Natural killer cell (primary cell): ENCODE results near the gene CTDP1. TPM values are rescaled to one million over a fixed set of nuclear protein-coding genes. Genes with fewer than 3 reads are reported as not detected.
"Not testable (repeated sequence)": the region's sequence is repeated elsewhere in the genome, so short reads cannot be mapped to it uniquely, and the experiment has no call there.

Experiments used
- ATAC-seq, 3 donors: fragments of 150-1000 bp in 2 of 3; fragments of 200-7000 bp in 1 of 3; cut with Tn5 transposase; 1 replicate in 1 of 3; 2 replicates in 2 of 3; pipeline ENCODE4 v1.10.0; 2021; ENCODE audit warnings: mild to moderate bottlenecking in 2 of 3, moderate library complexity in 2 of 3
- DNase-seq, 2 donors: peaks; one replicate each; pipeline versions ENCODE4 v3.0.0 to v3.0.0-alpha.2; 2013 to 2021; ENCODE audit warnings: mixed read lengths in 1 of 2
- H3K27ac ChIP-seq: one replicate; pipeline ENCODE4 v1.5.1; 2013; ENCODE audit warnings: mild to moderate bottlenecking, low read length
- H3K27me3 ChIP-seq: one replicate; pipeline ENCODE4 v1.6.1; 2013; ENCODE audit warnings: low read length; ENCODE audit not compliant: control insufficient read depth, insufficient read depth
- H3K36me3 ChIP-seq: one replicate; pipeline ENCODE4 v1.6.1; 2013; ENCODE audit warnings: low read length; ENCODE audit not compliant: control insufficient read depth, insufficient read depth
- H3K4me1 ChIP-seq: one replicate; pipeline ENCODE4 v1.6.1; 2013; ENCODE audit warnings: low read length; ENCODE audit not compliant: control insufficient read depth, insufficient read depth
- H3K4me3 ChIP-seq: one replicate; pipeline ENCODE4 v1.5.1; 2013; ENCODE audit warnings: low read length
- H3K9me3 ChIP-seq: one replicate; pipeline ENCODE4 v1.6.1; 2013; ENCODE audit warnings: low read length; ENCODE audit not compliant: control insufficient read depth, insufficient read depth
- H3K27ac Mint-ChIP-seq, 2 donors: one replicate each; pipeline ENCODE4 v1.8.0; 2022; ENCODE audit warnings: mild to moderate bottlenecking in 2 of 2, mixed read lengths in 2 of 2, moderate library complexity in 1 of 2
- H3K27me3 Mint-ChIP-seq, 2 donors: one replicate each; pipeline ENCODE4 v1.8.0; 2022; ENCODE audit warnings: low read depth in 2 of 2, mixed read lengths in 2 of 2
- H3K36me3 Mint-ChIP-seq: one replicate; pipeline ENCODE4 v1.8.0; 2022; ENCODE audit warnings: mixed read lengths
- H3K4me1 Mint-ChIP-seq, 2 donors: one replicate each; pipeline ENCODE4 v1.8.0; 2022; ENCODE audit warnings: mixed read lengths in 2 of 2
- H3K4me3 Mint-ChIP-seq: one replicate; pipeline ENCODE4 v1.8.0; 2022; ENCODE audit warnings: mild to moderate bottlenecking, moderate library complexity, mixed read lengths
- H3K9me3 Mint-ChIP-seq, 2 donors: one replicate each; pipeline ENCODE4 v1.8.0; 2022; ENCODE audit warnings: mixed read lengths in 2 of 2
- WGBS: methylation state at CpG from one replicate; pipeline ENCODE4 v1.1.7; 2013; ENCODE audit warnings: missing lambda C conversion rate; ENCODE audit not compliant: insufficient coverage; 5-methylcytosine and 5-hydroxymethylcytosine counted together
- intact Hi-C: fragments of 100-400 bp; cut with micrococcal nuclease; formaldehyde crosslinking; loops from one replicate; pipeline ENCODE4 v1.14.2; 2022
- total RNA-seq, 4 donors: library from RNA; stranded (reverse); fragments of 120-200 nt in 1 of 4; gene quantifications; one replicate each; pipeline versions ENCODE4 v1.2.3 to v1.2.4, GENCODE V29; 2013 to 2022
- TF ChIP-seq, protein P1 (sequence below): fragments of 200-600 bp; IDR thresholded peaks from one replicate; pipeline ENCODE4 v1.8.0; 2022; ENCODE audit warnings: antibody characterized with exemption

Gene CTDP1
- total RNA-seq, 3 donors from 2014 or later (not counting 1 experiment from before 2014, with no cell fraction given): 66.9 to 89.4 (median 77.1) TPM

DNA sequence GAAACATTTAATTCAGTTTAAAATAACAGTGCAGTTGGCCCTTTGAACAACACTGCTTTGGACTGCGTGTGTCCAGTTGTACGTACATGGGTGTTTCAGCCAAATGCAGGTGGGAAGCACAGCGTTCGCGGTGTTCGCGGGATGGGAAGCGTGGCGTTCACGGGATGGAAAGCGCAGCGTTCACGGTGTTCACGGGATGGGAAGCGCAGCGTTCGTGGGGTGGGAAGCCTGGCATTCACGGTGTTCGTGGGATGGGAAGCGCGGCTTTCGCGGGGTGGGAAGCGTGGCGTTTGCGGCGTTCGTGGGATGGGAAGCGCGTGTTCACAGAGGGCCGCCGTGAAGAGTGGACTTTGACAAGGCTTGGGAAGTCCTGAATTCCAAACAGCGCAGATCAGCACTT is 47.6 kb downstream of the CTDP1 start:
- TF ChIP-seq, protein P1, sequence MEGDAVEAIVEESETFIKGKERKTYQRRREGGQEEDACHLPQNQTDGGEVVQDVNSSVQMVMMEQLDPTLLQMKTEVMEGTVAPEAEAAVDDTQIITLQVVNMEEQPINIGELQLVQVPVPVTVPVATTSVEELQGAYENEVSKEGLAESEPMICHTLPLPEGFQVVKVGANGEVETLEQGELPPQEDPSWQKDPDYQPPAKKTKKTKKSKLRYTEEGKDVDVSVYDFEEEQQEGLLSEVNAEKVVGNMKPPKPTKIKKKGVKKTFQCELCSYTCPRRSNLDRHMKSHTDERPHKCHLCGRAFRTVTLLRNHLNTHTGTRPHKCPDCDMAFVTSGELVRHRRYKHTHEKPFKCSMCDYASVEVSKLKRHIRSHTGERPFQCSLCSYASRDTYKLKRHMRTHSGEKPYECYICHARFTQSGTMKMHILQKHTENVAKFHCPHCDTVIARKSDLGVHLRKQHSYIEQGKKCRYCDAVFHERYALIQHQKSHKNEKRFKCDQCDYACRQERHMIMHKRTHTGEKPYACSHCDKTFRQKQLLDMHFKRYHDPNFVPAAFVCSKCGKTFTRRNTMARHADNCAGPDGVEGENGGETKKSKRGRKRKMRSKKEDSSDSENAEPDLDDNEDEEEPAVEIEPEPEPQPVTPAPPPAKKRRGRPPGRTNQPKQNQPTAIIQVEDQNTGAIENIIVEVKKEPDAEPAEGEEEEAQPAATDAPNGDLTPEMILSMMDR: no peak
- DNase-seq (no peak), ATAC-seq (no peak)
- H3K27me3 ChIP-seq: no peaks in the 10 kb centered on the region
- peaks cover 15% of the 10 kb centered on the region for H3K9me3 ChIP-seq
- peaks cover 51% of the 10 kb centered on the region for H3K36me3 ChIP-seq
- peak overlapping the region; percentile 23 to 49 for H3K27ac Mint-ChIP-seq
- peaks cover 12% of the 10 kb centered on the region for H3K36me3 Mint-ChIP-seq
- intact Hi-C loops: no loop called here
- no peak overlapping the region for H3K4me3 Mint-ChIP-seq
- H3K4me1 ChIP-seq: no peaks in the 10 kb centered on the region
- no peaks in the 10 kb centered on the region for H3K27me3 Mint-ChIP-seq
- no peaks in the 10 kb centered on the region for H3K9me3 Mint-ChIP-seq
- no peak overlapping the region for H3K27ac ChIP-seq
- peaks cover 26 to 27% of the 10 kb centered on the region in 2 donors for H3K4me1 Mint-ChIP-seq
- H3K4me3 ChIP-seq: no peak overlapping the region
- over 99% methylated on average over 33 of the region's 33 CpGs for WGBS

DNA sequence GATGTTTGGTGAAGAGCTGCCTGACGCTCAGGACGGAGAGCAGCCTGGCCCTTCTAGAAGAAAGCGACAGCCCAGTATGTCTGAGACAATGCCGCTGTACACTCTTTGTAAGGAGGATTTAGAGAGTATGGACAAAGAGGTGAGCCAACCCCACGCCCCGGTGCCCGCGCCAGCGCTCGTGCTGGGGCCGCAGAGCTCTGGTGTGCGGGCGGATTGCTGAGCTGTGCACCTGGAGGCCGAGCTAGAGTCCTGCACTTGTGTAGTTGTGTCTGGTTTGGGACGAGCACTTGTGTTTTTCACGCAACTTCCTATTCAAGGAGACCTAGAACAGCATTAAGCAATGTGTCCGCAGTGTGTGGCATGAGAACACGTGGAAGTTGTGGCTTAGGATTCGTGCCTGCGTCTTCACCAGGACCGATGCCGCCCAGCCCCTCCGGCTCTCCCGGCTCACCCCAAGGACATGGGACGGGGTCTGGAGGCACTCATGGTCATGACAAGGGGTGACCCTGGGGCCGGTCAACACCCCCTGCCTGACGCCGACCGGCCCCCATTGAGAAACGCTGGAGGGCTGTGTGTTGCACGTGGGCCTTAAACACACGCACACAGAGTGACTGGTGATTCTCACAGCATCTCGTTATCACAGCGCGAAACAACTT is 49.5 kb downstream of the CTDP1 start:
- Histone ChIP-seq H3K4me3 (no peak overlapping the region), H3K36me3 (peaks cover 54% of the 10 kb centered on the region), H3K27me3 (no peaks in the 10 kb centered on the region), H3K27ac (no peak overlapping the region), H3K4me1 (no peaks in the 10 kb centered on the region), H3K9me3 (peaks cover 24% of the 10 kb centered on the region)
- Mint-ChIP-seq H3K27ac (no peak overlapping the region), H3K9me3 (no peaks in the 10 kb centered on the region), H3K4me1 (peaks cover 26 to 35% of the 10 kb centered on the region in 2 donors), H3K4me3 (no peak overlapping the region), H3K36me3 (peaks cover 17% of the 10 kb centered on the region), H3K27me3 (no peaks in the 10 kb centered on the region)
- DNase-seq: no peak
- intact Hi-C loops: no loop called here
- ATAC-seq: no peak
- WGBS: 97% methylated on average over 35 of the region's 35 CpGs
- TF ChIP-seq, protein P1: no peak

DNA sequence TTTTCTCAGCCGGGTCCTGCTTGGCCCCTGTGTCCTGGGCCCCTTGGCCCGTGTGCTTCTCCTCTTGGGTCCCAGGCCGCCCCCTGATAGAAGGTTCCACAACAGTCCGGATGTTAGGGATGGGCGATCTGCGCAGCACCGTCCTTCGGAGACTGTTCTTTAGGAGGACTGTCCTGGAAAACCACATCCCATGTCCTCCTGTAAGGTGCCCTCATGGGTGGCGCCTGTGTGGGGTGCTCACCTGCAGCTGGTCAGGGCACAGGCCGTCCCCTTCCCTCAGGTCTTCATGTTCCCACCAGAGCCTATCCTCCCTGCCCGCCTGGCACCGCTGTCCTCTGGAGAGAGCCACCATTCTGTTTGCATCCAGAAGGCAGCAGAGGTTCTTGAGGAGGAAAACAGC is 50.0 kb downstream of the CTDP1 start:
- H3K36me3 ChIP-seq: peaks cover 51% of the 10 kb centered on the region
- peaks cover 24% of the 10 kb centered on the region for H3K9me3 ChIP-seq
- ATAC-seq (no peak), DNase-seq (no peak)
- H3K36me3 Mint-ChIP-seq: peaks cover 23% of the 10 kb centered on the region
- no peak overlapping the region for H3K27ac ChIP-seq
- H3K4me3 Mint-ChIP-seq: no peak overlapping the region
- peaks cover 24 to 33% of the 10 kb centered on the region in 2 donors for H3K4me1 Mint-ChIP-seq
- TF ChIP-seq, protein P1: no peak
- H3K27me3 Mint-ChIP-seq: no peaks in the 10 kb centered on the region
- H3K27me3 ChIP-seq: no peaks in the 10 kb centered on the region
- H3K27ac Mint-ChIP-seq: no peak overlapping the region
- WGBS: 96% methylated on average over 12 of the region's 12 CpGs
- no peaks in the 10 kb centered on the region for H3K9me3 Mint-ChIP-seq
- no peak overlapping the region for H3K4me3 ChIP-seq
- intact Hi-C loops: no loop called here
- no peaks in the 10 kb centered on the region for H3K4me1 ChIP-seq

DNA sequence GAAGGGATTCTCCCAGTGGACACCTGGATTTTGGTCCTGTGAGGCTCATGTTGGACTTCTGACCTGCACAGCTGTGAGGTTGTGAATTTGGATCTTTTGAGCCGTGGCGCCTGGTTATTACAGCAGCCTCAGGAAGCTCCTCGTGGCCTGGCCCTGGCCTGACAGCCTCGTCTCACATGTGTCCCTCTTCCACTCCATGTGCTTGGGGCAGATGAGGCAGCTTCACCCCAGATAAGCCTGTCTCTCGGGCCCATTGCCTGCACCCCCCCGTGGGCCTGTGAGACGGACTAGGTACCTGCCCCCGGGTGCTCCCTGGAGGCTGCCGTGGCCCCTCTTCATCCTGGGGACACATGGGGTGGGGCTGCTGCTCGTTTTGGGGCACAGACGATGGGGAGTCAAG is 51.2 kb downstream of the CTDP1 start:
- Mint-ChIP-seq H3K9me3 (no peaks in the 10 kb centered on the region), H3K36me3 (peaks cover 21% of the 10 kb centered on the region), H3K4me1 (peaks cover 14 to 21% of the 10 kb centered on the region in 2 donors), H3K4me3 (no peak overlapping the region), H3K27ac (no peak overlapping the region), H3K27me3 (no peaks in the 10 kb centered on the region)
- intact Hi-C loops: no loop called here
- TF ChIP-seq, protein P1: no peak
- peaks cover 24% of the 10 kb centered on the region for H3K9me3 ChIP-seq
- H3K4me3 ChIP-seq: no peak overlapping the region
- 97% methylated on average over 11 of the region's 11 CpGs for WGBS
- ATAC-seq: no peak
- DNase-seq: no peak
- H3K36me3 ChIP-seq: peaks cover 55% of the 10 kb centered on the region
- H3K27ac ChIP-seq: no peak overlapping the region
- H3K4me1 ChIP-seq: no peaks in the 10 kb centered on the region
- no peaks in the 10 kb centered on the region for H3K27me3 ChIP-seq

DNA sequence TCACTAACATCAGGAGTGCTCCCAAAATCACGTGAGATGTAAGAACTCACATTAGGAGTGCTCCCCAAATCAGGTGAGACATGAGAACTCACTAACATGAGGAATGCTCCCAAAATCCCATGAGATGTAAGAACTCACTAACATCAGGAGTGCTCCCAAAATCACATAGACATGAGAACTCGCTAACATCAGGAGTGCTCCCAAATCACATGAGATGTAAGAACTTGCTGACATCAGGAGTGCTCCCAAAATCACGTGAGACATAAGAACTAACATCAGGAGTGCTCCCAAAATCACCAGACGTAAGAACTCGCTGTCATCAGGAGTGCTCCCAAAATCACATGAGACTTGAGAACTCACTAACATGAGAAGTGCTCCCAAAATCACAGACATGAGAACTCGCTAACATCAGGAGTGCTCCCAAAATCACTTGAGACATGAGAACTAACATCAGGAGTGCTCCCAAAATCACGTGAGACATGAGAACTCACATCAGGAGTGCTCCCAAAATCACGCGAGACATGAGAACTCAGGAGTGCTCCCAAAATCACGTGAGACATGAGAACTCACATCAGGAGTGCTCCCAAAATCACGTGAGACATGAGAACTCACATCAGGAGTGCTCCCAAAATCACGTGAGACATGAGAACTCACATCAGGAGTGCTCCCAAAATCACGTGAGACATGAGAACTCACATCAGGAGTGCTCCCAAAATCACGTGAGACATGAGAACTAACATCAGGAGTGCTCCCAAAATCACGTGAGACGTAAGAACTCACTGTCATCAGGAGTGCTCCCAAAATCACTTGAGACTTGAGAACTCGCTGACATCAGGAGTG is 52.5 kb downstream of the CTDP1 start:
- H3K27ac Mint-ChIP-seq, intact Hi-C loops, DNase-seq, H3K9me3 Mint-ChIP-seq, H3K27me3 ChIP-seq, H3K27me3 Mint-ChIP-seq, ATAC-seq, H3K4me1 ChIP-seq, H3K4me3 Mint-ChIP-seq, H3K27ac ChIP-seq, H3K4me3 ChIP-seq: not testable (repeated sequence)
- Mint-ChIP-seq H3K4me1 (peaks cover 1 to 10% of the 10 kb centered on the region in 2 donors), H3K36me3 (peaks cover 14% of the 10 kb centered on the region)
- 99% methylated on average over 15 of the region's 17 CpGs for WGBS
- H3K9me3 ChIP-seq: peaks cover 24% of the 10 kb centered on the region
- peaks cover 64% of the 10 kb centered on the region for H3K36me3 ChIP-seq
